ENCODE data around the gene SEPSECS. TPM values are rescaled to one million over a fixed set of nuclear protein-coding genes. Genes with fewer than 3 reads are reported as not detected.
A peak's percentile ranks its signal among the peaks of the same experiment; 100 is the strongest.

Gene SEPSECS
- total and polyA plus RNA-seq, 2 of the 13 experiments (the other 11 are each of a cell fraction or from before 2014, with no cell fraction given) = 9.4 to 14.3 TPM

DNA sequence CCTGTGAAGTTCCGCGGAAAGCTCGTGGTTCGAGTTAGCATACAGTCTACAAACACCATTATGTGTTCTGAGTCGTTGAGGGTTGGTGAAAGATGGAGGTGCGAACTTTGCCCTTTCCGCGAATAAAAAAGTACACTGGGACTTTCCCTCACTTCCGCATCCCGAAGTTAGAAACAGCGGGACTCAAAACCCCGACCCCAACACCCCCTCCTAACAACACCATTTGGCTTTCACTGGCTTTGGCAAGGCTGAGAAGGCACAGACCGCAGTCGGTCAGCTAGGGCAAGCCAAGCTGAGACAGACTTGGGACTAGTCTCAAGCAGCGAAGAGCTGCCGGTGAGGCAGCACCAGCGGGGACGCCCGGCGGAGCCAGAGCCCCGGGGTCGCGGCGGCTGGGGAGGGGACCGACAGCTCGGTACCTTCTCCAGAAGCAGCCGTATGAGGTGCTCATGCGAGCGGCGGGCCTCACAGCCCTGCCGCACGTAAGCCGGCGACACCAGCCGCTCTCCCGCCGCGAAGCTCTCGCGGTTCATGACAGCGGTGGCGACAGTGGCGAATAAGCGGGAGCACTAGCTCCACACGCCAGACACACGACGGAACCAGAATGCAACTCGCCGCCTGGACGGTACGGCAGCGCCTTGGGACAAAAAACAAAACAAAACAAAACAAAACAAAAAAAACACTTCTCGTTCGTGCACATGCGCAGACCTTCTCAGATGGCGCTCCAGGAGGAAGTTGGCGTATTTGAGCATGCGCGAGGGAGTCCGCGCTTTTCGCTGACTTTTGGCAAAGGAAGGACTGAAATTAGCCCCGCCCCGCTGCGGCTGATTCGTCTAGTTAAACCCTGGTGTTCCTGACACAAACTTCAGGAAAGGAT lies at the start of gene SEPSECS (continued):
- peak; percentile 53; the same call in 1 of the 2 replicates for TF ChIP-seq ZSCAN31 (CRISPR knock-in tag; IDR thresholded peaks at IDR 0.05; ENCODE audit: low read depth)
- peak; percentile 77 for TF ChIP-seq SALL1 (CRISPR knock-in tag; IDR thresholded peaks at IDR 0.05)
- TF ChIP-seq ZFP90 (CRISPR knock-in tag; IDR thresholded peaks at IDR 0.05; ENCODE audit: borderline replicate concordance) = no peak; the same call in 1 of the 2 replicates
- TF ChIP-seq ZNF296 (CRISPR knock-in tag; conservative IDR thresholded peaks at IDR 0.05) = no peak
- TF ChIP-seq GPBP1L1 (CRISPR knock-in tag; IDR thresholded peaks at IDR 0.05) = no peak
- 0 out of 2 replicates have a peak, but pooled peaks have one; percentile 72 for TF ChIP-seq ATAD3A (CRISPR knock-in tag; IDR thresholded peaks at IDR 0.05)
- TF ChIP-seq, protein P1, sequence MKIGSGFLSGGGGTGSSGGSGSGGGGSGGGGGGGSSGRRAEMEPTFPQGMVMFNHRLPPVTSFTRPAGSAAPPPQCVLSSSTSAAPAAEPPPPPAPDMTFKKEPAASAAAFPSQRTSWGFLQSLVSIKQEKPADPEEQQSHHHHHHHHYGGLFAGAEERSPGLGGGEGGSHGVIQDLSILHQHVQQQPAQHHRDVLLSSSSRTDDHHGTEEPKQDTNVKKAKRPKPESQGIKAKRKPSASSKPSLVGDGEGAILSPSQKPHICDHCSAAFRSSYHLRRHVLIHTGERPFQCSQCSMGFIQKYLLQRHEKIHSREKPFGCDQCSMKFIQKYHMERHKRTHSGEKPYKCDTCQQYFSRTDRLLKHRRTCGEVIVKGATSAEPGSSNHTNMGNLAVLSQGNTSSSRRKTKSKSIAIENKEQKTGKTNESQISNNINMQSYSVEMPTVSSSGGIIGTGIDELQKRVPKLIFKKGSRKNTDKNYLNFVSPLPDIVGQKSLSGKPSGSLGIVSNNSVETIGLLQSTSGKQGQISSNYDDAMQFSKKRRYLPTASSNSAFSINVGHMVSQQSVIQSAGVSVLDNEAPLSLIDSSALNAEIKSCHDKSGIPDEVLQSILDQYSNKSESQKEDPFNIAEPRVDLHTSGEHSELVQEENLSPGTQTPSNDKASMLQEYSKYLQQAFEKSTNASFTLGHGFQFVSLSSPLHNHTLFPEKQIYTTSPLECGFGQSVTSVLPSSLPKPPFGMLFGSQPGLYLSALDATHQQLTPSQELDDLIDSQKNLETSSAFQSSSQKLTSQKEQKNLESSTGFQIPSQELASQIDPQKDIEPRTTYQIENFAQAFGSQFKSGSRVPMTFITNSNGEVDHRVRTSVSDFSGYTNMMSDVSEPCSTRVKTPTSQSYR (CRISPR knock-in tag; IDR thresholded peaks at IDR 0.05; ENCODE audit: borderline replicate concordance) = peak; percentile 62
- TF ChIP-seq ZNF383 (CRISPR knock-in tag; IDR thresholded peaks at IDR 0.05; ENCODE audit: borderline replicate concordance) = no peak
- TF ChIP-seq, protein P2, sequence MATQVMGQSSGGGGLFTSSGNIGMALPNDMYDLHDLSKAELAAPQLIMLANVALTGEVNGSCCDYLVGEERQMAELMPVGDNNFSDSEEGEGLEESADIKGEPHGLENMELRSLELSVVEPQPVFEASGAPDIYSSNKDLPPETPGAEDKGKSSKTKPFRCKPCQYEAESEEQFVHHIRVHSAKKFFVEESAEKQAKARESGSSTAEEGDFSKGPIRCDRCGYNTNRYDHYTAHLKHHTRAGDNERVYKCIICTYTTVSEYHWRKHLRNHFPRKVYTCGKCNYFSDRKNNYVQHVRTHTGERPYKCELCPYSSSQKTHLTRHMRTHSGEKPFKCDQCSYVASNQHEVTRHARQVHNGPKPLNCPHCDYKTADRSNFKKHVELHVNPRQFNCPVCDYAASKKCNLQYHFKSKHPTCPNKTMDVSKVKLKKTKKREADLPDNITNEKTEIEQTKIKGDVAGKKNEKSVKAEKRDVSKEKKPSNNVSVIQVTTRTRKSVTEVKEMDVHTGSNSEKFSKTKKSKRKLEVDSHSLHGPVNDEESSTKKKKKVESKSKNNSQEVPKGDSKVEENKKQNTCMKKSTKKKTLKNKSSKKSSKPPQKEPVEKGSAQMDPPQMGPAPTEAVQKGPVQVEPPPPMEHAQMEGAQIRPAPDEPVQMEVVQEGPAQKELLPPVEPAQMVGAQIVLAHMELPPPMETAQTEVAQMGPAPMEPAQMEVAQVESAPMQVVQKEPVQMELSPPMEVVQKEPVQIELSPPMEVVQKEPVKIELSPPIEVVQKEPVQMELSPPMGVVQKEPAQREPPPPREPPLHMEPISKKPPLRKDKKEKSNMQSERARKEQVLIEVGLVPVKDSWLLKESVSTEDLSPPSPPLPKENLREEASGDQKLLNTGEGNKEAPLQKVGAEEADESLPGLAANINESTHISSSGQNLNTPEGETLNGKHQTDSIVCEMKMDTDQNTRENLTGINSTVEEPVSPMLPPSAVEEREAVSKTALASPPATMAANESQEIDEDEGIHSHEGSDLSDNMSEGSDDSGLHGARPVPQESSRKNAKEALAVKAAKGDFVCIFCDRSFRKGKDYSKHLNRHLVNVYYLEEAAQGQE (IDR thresholded peaks at IDR 0.05; ENCODE audit: borderline replicate concordance in 1 of 2, low read depth in 1 of 2, low read length in 2 of 2) = peak in 1 of 2 experiments; percentile 52; a peak in 1 of 4 replicates
- no peak for TF ChIP-seq ZNF3 (CRISPR knock-in tag; IDR thresholded peaks at IDR 0.05)
- no peak for TF ChIP-seq ZFYVE20 (CRISPR knock-in tag; IDR thresholded peaks at IDR 0.05; ENCODE audit: borderline replicate concordance, low read depth)
- peak; percentile 99 for TF ChIP-seq FOXK1 (CRISPR knock-in tag; IDR thresholded peaks at IDR 0.05; ENCODE audit: borderline replicate concordance, low read depth)
- no peak for TF ChIP-seq PAX8 (CRISPR knock-in tag; IDR thresholded peaks at IDR 0.05; ENCODE audit: borderline replicate concordance)
- TF ChIP-seq, protein P3, sequence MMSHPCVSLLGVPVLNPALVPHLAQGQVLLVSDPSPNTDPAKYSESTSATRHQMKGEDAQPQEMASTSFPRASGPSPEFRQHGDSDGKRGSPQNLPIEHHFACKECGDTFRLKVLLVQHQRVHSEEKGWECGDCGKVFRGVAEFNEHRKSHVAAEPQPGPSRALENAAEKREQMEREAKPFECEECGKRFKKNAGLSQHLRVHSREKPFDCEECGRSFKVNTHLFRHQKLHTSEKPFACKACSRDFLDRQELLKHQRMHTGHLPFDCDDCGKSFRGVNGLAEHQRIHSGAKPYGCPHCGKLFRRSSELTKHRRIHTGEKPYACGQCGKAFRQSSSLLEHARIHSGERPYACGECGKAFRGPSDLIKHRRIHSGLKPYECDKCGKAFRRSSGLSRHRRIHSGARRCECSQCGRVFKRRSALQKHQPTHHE (CRISPR knock-in tag; IDR thresholded peaks at IDR 0.05; ENCODE audit: borderline replicate concordance) = peak; percentile 61; the same call in 1 of the 2 replicates
- TF ChIP-seq PTBP1 (IDR thresholded peaks at IDR 0.05; ENCODE audit: low read depth, low read length, poor library complexity, severe bottlenecking) = no peak
- peak; percentile 91 for TF ChIP-seq FOXP4 (CRISPR knock-in tag; IDR thresholded peaks at IDR 0.05)
